ENCODE measurements around the gene NSUN5. TPM values are rescaled to one million over a fixed set of nuclear protein-coding genes. Genes with fewer than 3 reads are reported as not detected.

NSUN5 gene
- total RNA-seq, 2 experiments from 2014 or later, result 66.7 to 67.7 TPM

GRCh38 chr7:73345951-73346350 lies 37.3 kb upstream of the NSUN5 start:
- DNase-seq (ENCODE audit: low spot score), result no peak
- peaks cover 9% of the 10 kb centered on the region for H3K4me1 ChIP-seq (ENCODE audit: insufficient read depth, low read length, poor library complexity, severe bottlenecking)
- H2AFZ ChIP-seq (ENCODE audit: low read length), result 0 out of 2 replicates have a peak overlapping the region, but pooled peaks have one; percentile 2
- H4K20me1 ChIP-seq (ENCODE audit: insufficient read depth, low read length), result no peaks in the 10 kb centered on the region
- H3K9me3 ChIP-seq (ENCODE audit: low read length), result no peaks in the 10 kb centered on the region
- intact Hi-C loops (cut with micrococcal nuclease; ENCODE audit: unreplicated experiment), result no loop called here
- no peak overlapping the region for H3K27ac ChIP-seq (ENCODE audit: low read depth, low read length, poor library complexity, severe bottlenecking)
- H3K4me3 ChIP-seq (ENCODE audit: low read depth, low read length, poor library complexity, severe bottlenecking), result no peak overlapping the region
- no peak overlapping the region for H3K4me2 ChIP-seq (ENCODE audit: low read length)
- CTCF ChIA-PET (ENCODE audit: unreplicated experiment), result no interaction called here
- no TSS peak for BruUV-seq (replicated peaks)
- no peaks in the 10 kb centered on the region for H3K36me3 ChIP-seq (ENCODE audit: insufficient read depth, low read length)
- POLR2A ChIA-PET, result no interaction called here
- TF ChIP-seq EZH2phosphoT487 (IDR thresholded peaks at IDR 0.05; ENCODE audit: borderline replicate concordance, low read depth, low read length), result no peak
- TF ChIP-seq, protein P1, sequence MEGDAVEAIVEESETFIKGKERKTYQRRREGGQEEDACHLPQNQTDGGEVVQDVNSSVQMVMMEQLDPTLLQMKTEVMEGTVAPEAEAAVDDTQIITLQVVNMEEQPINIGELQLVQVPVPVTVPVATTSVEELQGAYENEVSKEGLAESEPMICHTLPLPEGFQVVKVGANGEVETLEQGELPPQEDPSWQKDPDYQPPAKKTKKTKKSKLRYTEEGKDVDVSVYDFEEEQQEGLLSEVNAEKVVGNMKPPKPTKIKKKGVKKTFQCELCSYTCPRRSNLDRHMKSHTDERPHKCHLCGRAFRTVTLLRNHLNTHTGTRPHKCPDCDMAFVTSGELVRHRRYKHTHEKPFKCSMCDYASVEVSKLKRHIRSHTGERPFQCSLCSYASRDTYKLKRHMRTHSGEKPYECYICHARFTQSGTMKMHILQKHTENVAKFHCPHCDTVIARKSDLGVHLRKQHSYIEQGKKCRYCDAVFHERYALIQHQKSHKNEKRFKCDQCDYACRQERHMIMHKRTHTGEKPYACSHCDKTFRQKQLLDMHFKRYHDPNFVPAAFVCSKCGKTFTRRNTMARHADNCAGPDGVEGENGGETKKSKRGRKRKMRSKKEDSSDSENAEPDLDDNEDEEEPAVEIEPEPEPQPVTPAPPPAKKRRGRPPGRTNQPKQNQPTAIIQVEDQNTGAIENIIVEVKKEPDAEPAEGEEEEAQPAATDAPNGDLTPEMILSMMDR (conservative IDR thresholded peaks at IDR 0.05; ENCODE audit: low read length), result no peak
- H3K79me2 ChIP-seq (ENCODE audit: insufficient read depth, low read depth, low read length), result no peaks in the 10 kb centered on the region
- H3K9me2 ChIP-seq (ENCODE audit: insufficient read depth, low read length), result no peaks in the 10 kb centered on the region

- Histone ChIP-seq H3K9me2 (ENCODE audit: insufficient read depth, low read length) (no peaks in the 10 kb centered on the region), H3K79me2 (ENCODE audit: insufficient read depth, low read depth, low read length) (no peaks in the 10 kb centered on the region), H3K4me3 (ENCODE audit: low read depth, low read length, poor library complexity, severe bottlenecking) (no peak overlapping the region), H3K4me1 (ENCODE audit: insufficient read depth, low read length, poor library complexity, severe bottlenecking) (peaks cover 9% of the 10 kb centered on the region), H2AFZ (ENCODE audit: low read length) (0 out of 2 replicates have a peak overlapping the region, but pooled peaks have one; percentile 2), H3K9me3 (ENCODE audit: low read length) (no peaks in the 10 kb centered on the region), H3K36me3 (ENCODE audit: insufficient read depth, low read length) (no peaks in the 10 kb centered on the region), H4K20me1 (ENCODE audit: insufficient read depth, low read length) (no peaks in the 10 kb centered on the region), H3K4me2 (ENCODE audit: low read length) (no peak overlapping the region), H3K27ac (ENCODE audit: low read depth, low read length, poor library complexity, severe bottlenecking) (no peak overlapping the region)
- POLR2A ChIA-PET, result no interaction called here
- DNase-seq (ENCODE audit: low spot score), result no peak
- no peak for TF ChIP-seq EZH2phosphoT487 (IDR thresholded peaks at IDR 0.05; ENCODE audit: borderline replicate concordance, low read depth, low read length)
- TF ChIP-seq, protein P1 (conservative IDR thresholded peaks at IDR 0.05; ENCODE audit: low read length), result no peak
- CTCF ChIA-PET (ENCODE audit: unreplicated experiment), result no interaction called here
- no TSS peak for BruUV-seq (replicated peaks)
- intact Hi-C loops (cut with micrococcal nuclease; ENCODE audit: unreplicated experiment), result no loop called here
Measured at GRCh38 chr7:73345538-73345937, 36.9 kb upstream of the NSUN5 start.

DNA sequence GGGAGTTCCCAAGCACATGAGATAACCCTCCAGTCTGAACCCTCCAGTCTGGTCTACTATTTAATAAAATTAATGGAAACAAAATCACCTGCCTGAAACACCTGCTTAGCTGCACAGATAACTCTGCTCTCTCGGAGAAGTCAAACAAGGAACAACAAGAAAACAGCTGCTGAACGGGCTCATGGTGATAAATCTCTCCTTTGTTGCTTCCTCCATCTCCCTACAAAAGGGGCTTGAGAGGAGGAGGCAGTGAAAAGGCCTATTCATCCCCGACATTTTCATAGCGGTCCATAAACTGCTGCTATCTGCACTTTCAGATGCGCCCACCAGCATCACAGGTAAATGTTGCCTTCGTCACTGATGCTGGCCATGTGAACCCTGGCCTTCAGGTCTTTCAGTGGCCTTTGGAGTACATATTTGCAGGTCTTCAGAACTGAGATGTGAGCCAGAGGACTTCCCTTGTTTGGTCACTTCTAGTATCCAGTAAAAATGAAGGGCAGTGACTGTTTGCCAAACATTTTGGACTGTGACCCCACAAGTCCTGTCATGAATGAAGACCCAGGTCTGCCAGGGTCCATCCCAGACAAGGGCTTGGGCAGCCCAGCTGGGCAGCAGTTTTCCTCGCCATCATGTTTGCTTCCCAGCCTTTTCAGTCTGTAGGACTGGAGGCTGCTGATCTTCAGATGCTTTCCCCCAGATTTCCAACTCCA lies 35.2 kb upstream of the NSUN5 start:
- CTCF ChIA-PET (ENCODE audit: unreplicated experiment), result no interaction called here
- H3K9me2 ChIP-seq (ENCODE audit: insufficient read depth, low read length), result no peaks in the 10 kb centered on the region
- no peak overlapping the region for H3K27ac ChIP-seq (ENCODE audit: low read depth, low read length, poor library complexity, severe bottlenecking)
- H3K4me3 ChIP-seq (ENCODE audit: low read depth, low read length, poor library complexity, severe bottlenecking), result no peak overlapping the region
- no peaks in the 10 kb centered on the region for H4K20me1 ChIP-seq (ENCODE audit: insufficient read depth, low read length)
- H3K9me3 ChIP-seq (ENCODE audit: low read length), result no peaks in the 10 kb centered on the region
- TF ChIP-seq, protein P1 (conservative IDR thresholded peaks at IDR 0.05; ENCODE audit: low read length), result no peak
- no peak for TF ChIP-seq EZH2phosphoT487 (IDR thresholded peaks at IDR 0.05; ENCODE audit: borderline replicate concordance, low read depth, low read length)
- BruUV-seq (replicated peaks), result no TSS peak
- H3K4me1 ChIP-seq (ENCODE audit: insufficient read depth, low read length, poor library complexity, severe bottlenecking), result peaks cover 9% of the 10 kb centered on the region
- H2AFZ ChIP-seq (ENCODE audit: low read length), result no peak overlapping the region
- no peaks in the 10 kb centered on the region for H3K79me2 ChIP-seq (ENCODE audit: insufficient read depth, low read depth, low read length)
- H3K36me3 ChIP-seq (ENCODE audit: insufficient read depth, low read length), result no peaks in the 10 kb centered on the region
- no peak for DNase-seq (ENCODE audit: low spot score)
- POLR2A ChIA-PET, result interaction anchor here (0.6 kb wide), 1 partner anchor 19 kb away, joined by 3 read pairs; no protein-coding TSS in a partner anchor
- intact Hi-C loops (cut with micrococcal nuclease; ENCODE audit: unreplicated experiment), result no loop called here
- H3K4me2 ChIP-seq (ENCODE audit: low read length), result no peak overlapping the region
